Right lobe of liver (tissue), 4 donors: ENCODE measurements around the gene RGSL1.

ENCODE experiments used
- POLR2A ChIP-seq: fragments of 450-650 bp; IDR thresholded peaks from one replicate; pipeline ENCODE4 v1.6.1; 2017; ENCODE audit warnings: antibody characterized with exemption, mild to moderate bottlenecking
- TF ChIP-seq, protein P1 (sequence below), 4 donors: fragments of 200-600 bp in 3 of 4; fragments of 450-650 bp in 1 of 4; IDR thresholded peaks; one replicate each; pipeline versions ENCODE4 v1.5.1 to v1.8.0; 2016 to 2022; ENCODE audit warnings: antibody characterized with exemption in 4 of 4, mild to moderate bottlenecking in 2 of 4
- donor health status: DM: no; HTN: no; CAD: no.
- donor health status: DM: no; HTN: no; CAD: no.
- donor health status: DM: no; HTN: yes; CAD: no.

DNA sequence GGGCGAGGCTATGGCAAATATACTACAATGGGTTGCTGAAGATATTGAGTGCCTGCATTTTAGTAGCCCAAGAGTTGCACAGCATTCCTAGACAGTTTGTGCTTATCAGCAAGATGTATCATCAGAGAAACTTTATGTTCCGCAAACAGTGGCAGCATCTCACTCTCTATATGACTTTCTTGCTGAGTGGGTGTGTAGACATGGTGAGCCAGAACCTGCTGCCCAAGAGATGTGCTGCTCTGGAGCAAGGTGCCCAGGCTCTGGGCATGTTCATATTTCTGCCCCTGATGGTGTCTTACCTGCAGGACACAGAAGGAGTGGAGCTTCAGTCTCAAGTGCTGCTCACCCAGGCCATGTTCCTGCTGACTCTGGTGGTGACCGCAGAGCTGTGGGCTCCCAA is 8.2 kb upstream of the RGSL1 start:
- TF ChIP-seq, protein P1, sequence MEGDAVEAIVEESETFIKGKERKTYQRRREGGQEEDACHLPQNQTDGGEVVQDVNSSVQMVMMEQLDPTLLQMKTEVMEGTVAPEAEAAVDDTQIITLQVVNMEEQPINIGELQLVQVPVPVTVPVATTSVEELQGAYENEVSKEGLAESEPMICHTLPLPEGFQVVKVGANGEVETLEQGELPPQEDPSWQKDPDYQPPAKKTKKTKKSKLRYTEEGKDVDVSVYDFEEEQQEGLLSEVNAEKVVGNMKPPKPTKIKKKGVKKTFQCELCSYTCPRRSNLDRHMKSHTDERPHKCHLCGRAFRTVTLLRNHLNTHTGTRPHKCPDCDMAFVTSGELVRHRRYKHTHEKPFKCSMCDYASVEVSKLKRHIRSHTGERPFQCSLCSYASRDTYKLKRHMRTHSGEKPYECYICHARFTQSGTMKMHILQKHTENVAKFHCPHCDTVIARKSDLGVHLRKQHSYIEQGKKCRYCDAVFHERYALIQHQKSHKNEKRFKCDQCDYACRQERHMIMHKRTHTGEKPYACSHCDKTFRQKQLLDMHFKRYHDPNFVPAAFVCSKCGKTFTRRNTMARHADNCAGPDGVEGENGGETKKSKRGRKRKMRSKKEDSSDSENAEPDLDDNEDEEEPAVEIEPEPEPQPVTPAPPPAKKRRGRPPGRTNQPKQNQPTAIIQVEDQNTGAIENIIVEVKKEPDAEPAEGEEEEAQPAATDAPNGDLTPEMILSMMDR (IDR thresholded peaks at IDR 0.05): no peak
- TF ChIP-seq POLR2A: no peak
